A673 (cell line): ENCODE data around the gene C6orf47.

Experiments used
- EZH2 ChIP-seq: fragments of 200-600 bp; sonication (generic); IDR thresholded peaks from 2 replicates; pipeline ENCODE4 v1.6.1; 2017; ENCODE audit warnings: borderline replicate concordance, low read depth, mild to moderate bottlenecking, mixed read lengths, antibody characterized with exemption, low read length; ENCODE audit not compliant: poor library complexity, severe bottlenecking
- TF ChIP-seq, protein P1 (sequence below): fragments of 300-800, 200-600 bp; sonication (generic); conservative IDR thresholded peaks from 2 replicates; pipeline ENCODE4 v1.5.1; 2017; ENCODE audit warnings: low read depth, mild to moderate bottlenecking, antibody characterized with exemption, low read length, moderate library complexity, mixed read lengths

DNA sequence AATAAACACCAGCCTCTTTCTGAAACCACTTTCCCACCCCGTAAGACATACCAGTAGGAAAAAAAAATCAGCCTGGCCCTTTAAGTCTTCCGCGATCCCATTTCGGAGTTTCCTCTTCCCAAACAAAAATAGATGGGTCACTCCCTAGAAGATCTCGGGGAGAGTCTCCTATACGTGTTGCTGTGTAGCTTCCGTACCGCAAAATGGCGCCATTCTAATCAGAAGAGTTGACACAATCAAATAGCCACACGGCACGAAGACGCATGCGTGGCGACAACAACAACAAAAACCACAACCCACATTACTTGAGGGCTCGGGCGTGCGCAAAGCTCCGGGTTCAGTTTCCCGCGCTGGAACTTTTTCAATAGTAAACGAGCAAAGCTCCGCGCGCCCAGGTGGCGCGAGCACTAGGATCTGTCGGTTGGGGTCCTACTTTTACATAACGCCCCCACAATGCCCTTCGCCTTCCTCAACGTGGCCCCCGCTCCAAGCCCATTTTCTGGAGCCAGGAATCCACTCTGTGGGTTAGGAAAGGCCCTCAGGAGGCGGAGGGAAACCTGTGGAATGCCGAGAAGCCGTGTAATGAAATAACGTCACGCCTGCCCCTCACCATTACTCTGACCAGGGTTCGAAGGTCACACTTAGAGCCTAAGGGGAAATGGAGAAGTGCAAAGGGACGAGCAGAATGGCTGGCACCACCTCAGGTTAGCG lies 4.4 kb upstream of the C6orf47 start, which contains the start of gene GPANK1:
- TF ChIP-seq, protein P1, sequence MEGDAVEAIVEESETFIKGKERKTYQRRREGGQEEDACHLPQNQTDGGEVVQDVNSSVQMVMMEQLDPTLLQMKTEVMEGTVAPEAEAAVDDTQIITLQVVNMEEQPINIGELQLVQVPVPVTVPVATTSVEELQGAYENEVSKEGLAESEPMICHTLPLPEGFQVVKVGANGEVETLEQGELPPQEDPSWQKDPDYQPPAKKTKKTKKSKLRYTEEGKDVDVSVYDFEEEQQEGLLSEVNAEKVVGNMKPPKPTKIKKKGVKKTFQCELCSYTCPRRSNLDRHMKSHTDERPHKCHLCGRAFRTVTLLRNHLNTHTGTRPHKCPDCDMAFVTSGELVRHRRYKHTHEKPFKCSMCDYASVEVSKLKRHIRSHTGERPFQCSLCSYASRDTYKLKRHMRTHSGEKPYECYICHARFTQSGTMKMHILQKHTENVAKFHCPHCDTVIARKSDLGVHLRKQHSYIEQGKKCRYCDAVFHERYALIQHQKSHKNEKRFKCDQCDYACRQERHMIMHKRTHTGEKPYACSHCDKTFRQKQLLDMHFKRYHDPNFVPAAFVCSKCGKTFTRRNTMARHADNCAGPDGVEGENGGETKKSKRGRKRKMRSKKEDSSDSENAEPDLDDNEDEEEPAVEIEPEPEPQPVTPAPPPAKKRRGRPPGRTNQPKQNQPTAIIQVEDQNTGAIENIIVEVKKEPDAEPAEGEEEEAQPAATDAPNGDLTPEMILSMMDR = no peak
- no peak for TF ChIP-seq EZH2
